BLaER1 treated with 17β-estradiol and CSF1 and Interleukin-3, amounts not matched to agents 10 nM and 100 nM (cell line): ENCODE measurements around the gene NEK1.

Source experiments
- H3K27ac ChIP-seq, 11 experiments: shearing (Covaris generic); formaldehyde crosslinking; 2 replicates each; pipeline ENCODE4 v1.8.1; 2022
- H3K27me3 ChIP-seq, 11 experiments: shearing (Covaris generic); formaldehyde crosslinking; 2 replicates each; pipeline ENCODE4 v1.8.1; 2022
- H3K36me3 ChIP-seq, 11 experiments: shearing (Covaris generic); formaldehyde crosslinking; 2 replicates each; pipeline ENCODE4 v1.8.1; 2022
- H3K4me1 ChIP-seq, 10 experiments: shearing (Covaris generic); formaldehyde crosslinking; 2 replicates each; pipeline ENCODE4 v1.8.1; 2022
- H3K4me2 ChIP-seq, 11 experiments: shearing (Covaris generic); formaldehyde crosslinking; 2 replicates each; pipeline ENCODE4 v1.8.1; 2022
- H3K4me3 ChIP-seq, 10 experiments: shearing (Covaris generic); formaldehyde crosslinking; 2 replicates each; pipeline ENCODE4 v1.8.1; 2022
- H3K9ac ChIP-seq, 11 experiments: shearing (Covaris generic); formaldehyde crosslinking; 2 replicates each; pipeline ENCODE4 v1.8.1; 2022
- H3K9me3 ChIP-seq, 11 experiments: shearing (Covaris generic); formaldehyde crosslinking; replicated peaks in 1 of 11; 2 replicates each; pipeline ENCODE4 v1.8.1; 2022
- H4K20me1 ChIP-seq, 11 experiments: shearing (Covaris generic); formaldehyde crosslinking; 2 replicates each; pipeline ENCODE4 v1.8.1; 2022
- Cebpa-rat ChIP-seq, 11 experiments: shearing (Covaris generic); IDR thresholded peaks; 2 replicates each; pipeline ENCODE4 v1.8.1; 2022

The NEK1 gene

DNA sequence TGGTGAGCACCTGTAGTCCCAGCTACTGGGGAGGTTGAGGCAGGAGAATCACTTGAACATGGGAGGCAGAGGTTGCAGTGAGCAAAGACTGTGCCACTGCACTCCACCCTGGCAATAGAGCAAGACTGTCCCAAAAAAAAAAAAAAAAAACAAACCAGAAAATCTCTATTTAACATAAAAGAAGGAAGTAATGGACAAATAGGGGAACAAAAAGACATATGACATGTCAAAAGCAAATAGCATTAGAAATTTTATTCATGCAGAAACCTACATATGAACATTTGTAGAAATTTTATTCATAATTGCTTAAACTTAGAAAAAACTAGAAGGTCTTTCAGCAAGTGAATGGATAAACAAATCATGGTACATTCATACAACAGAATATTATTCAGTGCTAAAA lies 244.6 kb downstream of the NEK1 start:
- no peak for TF ChIP-seq Cebpa-rat (IDR thresholded peaks at IDR 0.05)
- no peaks in the 10 kb centered on the region for H4K20me1 ChIP-seq
- no peak overlapping the region for H3K4me3 ChIP-seq
- H3K9ac ChIP-seq = no peak overlapping the region
- H3K27me3 ChIP-seq = no peaks in the 10 kb centered on the region
- no peaks in the 10 kb centered on the region for H3K36me3 ChIP-seq
- H3K27ac ChIP-seq = no peak overlapping the region
- peaks cover 0 to 18% (median 2%) of the 10 kb centered on the region in 10 experiments; a peak in 9 of 20 replicates for H3K4me1 ChIP-seq
- H3K9me3 ChIP-seq = peaks cover 0 to 18% (median 11%) of the 10 kb centered on the region in 11 experiments; a peak in 10 of 22 replicates
- H3K4me2 ChIP-seq = peak overlapping the region in 2 of 11 experiments; percentile 34 to 63; a peak in 3 of 22 replicates

DNA sequence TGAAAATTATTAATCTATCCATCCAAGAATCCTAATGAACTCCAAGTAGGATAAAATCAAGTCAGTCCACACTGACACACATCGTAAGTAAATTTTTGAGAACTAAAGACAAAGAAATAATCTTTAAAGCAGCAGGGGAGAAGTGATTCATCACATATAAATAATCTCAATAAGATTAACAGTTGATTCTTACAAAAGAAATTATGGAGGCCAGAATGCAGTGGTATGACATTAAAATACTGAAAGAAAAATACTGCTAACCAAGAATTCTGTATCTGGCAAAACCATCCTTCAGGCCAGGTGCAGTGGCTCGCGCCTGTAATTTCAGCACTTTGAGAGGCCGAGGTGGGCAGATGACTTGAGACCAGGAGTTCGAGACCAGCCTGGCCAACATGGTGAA lies 245.6 kb downstream of the NEK1 start:
- no peak overlapping the region for H3K9ac ChIP-seq
- H3K36me3 ChIP-seq = no peaks in the 10 kb centered on the region
- peaks cover 0 to 23% (median 5%) of the 10 kb centered on the region in 10 experiments; a peak in 9 of 20 replicates for H3K4me1 ChIP-seq
- H3K9me3 ChIP-seq = peaks cover 0 to 18% (median 11%) of the 10 kb centered on the region in 11 experiments; a peak in 10 of 22 replicates
- H3K4me2 ChIP-seq = no peak overlapping the region
- no peak for TF ChIP-seq Cebpa-rat (IDR thresholded peaks at IDR 0.05)
- no peaks in the 10 kb centered on the region for H3K27me3 ChIP-seq
- H4K20me1 ChIP-seq = no peaks in the 10 kb centered on the region
- H3K4me3 ChIP-seq = no peak overlapping the region
- H3K27ac ChIP-seq = no peak overlapping the region

DNA sequence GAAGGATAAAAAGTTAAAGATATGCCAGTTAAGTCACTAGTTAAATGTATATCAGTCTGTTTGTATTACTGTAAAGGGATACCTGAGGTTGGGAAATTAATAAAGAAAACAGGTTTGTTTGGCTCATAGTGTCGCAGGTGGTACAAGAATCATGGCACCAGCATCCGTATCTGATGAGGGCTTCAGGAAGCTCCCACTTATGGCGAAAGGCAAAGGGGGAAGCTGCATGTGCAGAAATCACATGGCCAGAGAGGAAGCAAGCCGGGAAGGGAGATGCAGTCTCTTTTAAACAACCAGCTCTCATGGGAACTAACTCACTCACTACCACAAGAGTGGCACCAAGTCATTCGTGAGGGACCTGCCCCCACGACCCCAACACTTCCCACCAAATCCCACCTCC lies 249.8 kb downstream of the NEK1 start:
- Histone ChIP-seq H3K9ac (no peak overlapping the region), H3K4me2 (peak overlapping the region in 7 of 11 experiments; percentile 2 to 63 (median 10); a peak in 7 of 22 replicates), H3K4me3 (no peak overlapping the region), H3K27me3 (no peaks in the 10 kb centered on the region), H4K20me1 (no peaks in the 10 kb centered on the region), H3K9me3 (peaks cover 0 to 18% (median 11%) of the 10 kb centered on the region in 11 experiments; a peak in 10 of 22 replicates), H3K4me1 (peaks cover 0 to 14% (median 5%) of the 10 kb centered on the region in 10 experiments; a peak in 9 of 20 replicates), H3K27ac (no peak overlapping the region), H3K36me3 (no peaks in the 10 kb centered on the region)
- TF ChIP-seq Cebpa-rat (IDR thresholded peaks at IDR 0.05) = no peak

DNA sequence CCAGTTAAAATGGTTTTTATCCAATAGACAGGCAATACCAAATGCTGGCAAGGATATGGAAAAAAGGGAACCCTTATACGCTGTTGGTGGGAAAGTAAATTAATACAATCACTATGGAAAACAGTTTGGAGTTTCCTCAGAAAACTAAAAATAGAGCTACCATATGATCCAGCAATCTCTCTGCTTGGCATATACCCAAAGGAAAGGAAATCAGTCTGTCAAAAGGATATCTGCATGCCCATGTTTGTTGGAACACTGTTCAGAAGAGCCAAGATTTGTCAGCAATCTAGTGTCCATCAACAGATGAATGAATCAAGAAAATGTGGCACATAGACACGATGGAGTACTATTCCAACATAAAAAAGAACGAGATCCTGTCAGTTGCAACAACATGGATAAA lies 250.6 kb downstream of the NEK1 start:
- H3K9me3 ChIP-seq = peaks cover 0 to 14% (median 8%) of the 10 kb centered on the region in 11 experiments; a peak in 9 of 22 replicates
- H3K27me3 ChIP-seq = no peaks in the 10 kb centered on the region
- H3K27ac ChIP-seq = no peak overlapping the region
- no peak overlapping the region for H3K9ac ChIP-seq
- no peaks in the 10 kb centered on the region for H3K36me3 ChIP-seq
- H4K20me1 ChIP-seq = no peaks in the 10 kb centered on the region
- TF ChIP-seq Cebpa-rat (IDR thresholded peaks at IDR 0.05) = no peak
- peaks cover 0 to 12% (median 5%) of the 10 kb centered on the region in 10 experiments; a peak in 9 of 20 replicates for H3K4me1 ChIP-seq
- no peak overlapping the region for H3K4me2 ChIP-seq
- no peak overlapping the region for H3K4me3 ChIP-seq

DNA sequence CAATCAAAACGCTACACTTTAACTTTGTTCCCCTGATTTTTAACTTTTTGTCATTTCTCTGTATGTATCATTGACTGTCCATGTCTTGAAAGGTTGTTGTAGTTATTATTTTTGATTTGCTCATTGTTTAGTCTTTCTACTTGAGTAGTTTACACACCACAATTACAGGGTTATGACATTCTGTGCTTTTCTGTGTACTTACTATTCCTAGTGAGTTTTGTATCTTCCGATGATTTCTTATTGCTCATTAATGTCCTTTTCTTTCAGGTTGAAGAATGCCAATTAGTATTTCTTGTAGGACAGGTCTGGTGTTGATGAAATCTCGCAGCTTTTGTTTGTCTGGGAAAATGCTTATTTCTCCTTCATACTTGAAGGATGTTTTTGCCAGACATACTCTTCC lies 252.4 kb downstream of the NEK1 start:
- no peak overlapping the region for H3K4me2 ChIP-seq

DNA sequence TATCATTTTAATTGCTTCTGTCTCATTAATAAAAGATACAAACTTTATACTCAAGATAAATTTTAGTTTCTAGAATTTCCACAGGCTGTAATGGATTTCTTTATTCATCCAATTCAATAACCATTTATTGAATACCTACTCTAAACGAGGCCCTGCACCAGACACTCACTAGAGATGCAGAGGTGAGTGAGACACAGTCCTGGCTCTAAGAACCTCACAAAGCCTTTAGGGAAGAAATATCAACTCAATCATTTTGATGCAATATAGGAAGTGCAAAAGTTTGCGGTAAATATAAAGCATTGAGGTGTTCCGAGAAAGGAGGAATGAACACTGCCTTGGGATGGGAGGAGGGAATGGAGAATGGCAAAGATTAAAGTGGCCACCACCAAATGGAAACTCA lies 260.0 kb downstream of the NEK1 start:
- Histone ChIP-seq H3K4me1 (no peaks in the 10 kb centered on the region), H3K27ac (no peak overlapping the region), H3K4me3 (no peak overlapping the region), H3K36me3 (no peaks in the 10 kb centered on the region), H3K9me3 (0 out of 22 replicates have a peak, but pooled peaks cover 0 to 4% (median 0%) of the 10 kb centered on the region in 11 experiments), H3K27me3 (no peaks in the 10 kb centered on the region), H3K4me2 (no peak overlapping the region), H4K20me1 (no peaks in the 10 kb centered on the region), H3K9ac (no peak overlapping the region)
- no peak for TF ChIP-seq Cebpa-rat (IDR thresholded peaks at IDR 0.05)

More for the DNA sequence above, 252.4 kb downstream of the NEK1 start:
- Histone ChIP-seq H3K9ac (no peak overlapping the region), H3K36me3 (no peaks in the 10 kb centered on the region), H3K9me3 (no peaks in the 10 kb centered on the region), H3K27me3 (no peaks in the 10 kb centered on the region), H3K4me1 (peaks cover 0 to 12% (median 5%) of the 10 kb centered on the region in 10 experiments; a peak in 9 of 20 replicates), H4K20me1 (no peaks in the 10 kb centered on the region), H3K27ac (no peak overlapping the region), H3K4me3 (no peak overlapping the region)
- TF ChIP-seq Cebpa-rat (IDR thresholded peaks at IDR 0.05) = no peak

DNA sequence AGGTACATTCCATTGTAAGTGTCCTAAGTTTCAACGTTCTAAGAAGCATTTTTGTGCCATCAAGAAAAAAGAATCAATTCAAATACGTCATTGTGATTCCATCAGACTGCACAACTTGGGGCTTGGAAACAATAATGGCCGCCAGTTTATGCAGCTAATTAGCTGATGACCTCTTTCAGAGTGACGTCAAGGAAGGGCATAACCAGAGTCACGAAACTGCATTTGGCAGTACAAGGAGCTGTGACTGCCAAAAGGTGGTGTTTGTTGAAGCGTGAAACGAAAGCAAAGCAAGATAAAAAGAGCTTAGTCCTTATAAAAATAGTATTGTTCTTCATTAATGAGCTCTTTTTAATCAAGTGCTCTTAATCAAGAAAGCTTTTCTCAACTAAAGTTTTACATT lies 260.5 kb downstream of the NEK1 start:
- H3K9ac ChIP-seq = no peak overlapping the region
- no peak overlapping the region for H3K4me2 ChIP-seq
- H3K9me3 ChIP-seq = 0 out of 22 replicates have a peak, but pooled peaks cover 0 to 4% (median 0%) of the 10 kb centered on the region in 11 experiments
- H3K36me3 ChIP-seq = no peaks in the 10 kb centered on the region
- no peaks in the 10 kb centered on the region for H3K4me1 ChIP-seq
- H3K4me3 ChIP-seq = no peak overlapping the region
- TF ChIP-seq Cebpa-rat (IDR thresholded peaks at IDR 0.05) = no peak
- no peaks in the 10 kb centered on the region for H3K27me3 ChIP-seq
- H4K20me1 ChIP-seq = no peaks in the 10 kb centered on the region
- H3K27ac ChIP-seq = no peak overlapping the region

DNA sequence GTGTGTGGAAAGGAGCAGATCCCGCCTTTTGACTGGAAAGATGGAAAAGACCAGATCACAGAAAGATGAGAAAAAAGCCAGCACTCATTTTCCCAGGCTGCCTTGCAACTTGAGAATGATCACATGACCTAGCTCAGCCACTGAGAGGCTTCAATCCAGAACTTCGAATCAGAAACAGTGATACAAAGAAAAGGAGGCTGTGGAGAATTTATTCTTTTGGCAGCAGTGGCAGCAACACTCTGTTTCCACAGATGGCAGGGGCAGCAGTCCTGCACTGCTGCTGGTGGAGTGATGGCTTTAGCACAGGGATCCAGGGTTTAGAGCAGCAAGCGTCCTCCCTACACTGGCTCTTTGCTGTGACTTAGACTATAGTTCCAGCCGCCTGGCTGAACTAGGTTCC lies 263.8 kb downstream of the NEK1 start:
- Histone ChIP-seq H3K27me3 (no peaks in the 10 kb centered on the region), H3K4me2 (no peak overlapping the region), H3K36me3 (no peaks in the 10 kb centered on the region), H3K4me1 (no peaks in the 10 kb centered on the region), H3K9ac (no peak overlapping the region), H3K9me3 (0 out of 22 replicates have a peak, but pooled peaks cover 0 to 4% (median 0%) of the 10 kb centered on the region in 11 experiments), H4K20me1 (no peaks in the 10 kb centered on the region), H3K4me3 (no peak overlapping the region), H3K27ac (no peak overlapping the region)
- TF ChIP-seq Cebpa-rat (IDR thresholded peaks at IDR 0.05) = no peak

DNA sequence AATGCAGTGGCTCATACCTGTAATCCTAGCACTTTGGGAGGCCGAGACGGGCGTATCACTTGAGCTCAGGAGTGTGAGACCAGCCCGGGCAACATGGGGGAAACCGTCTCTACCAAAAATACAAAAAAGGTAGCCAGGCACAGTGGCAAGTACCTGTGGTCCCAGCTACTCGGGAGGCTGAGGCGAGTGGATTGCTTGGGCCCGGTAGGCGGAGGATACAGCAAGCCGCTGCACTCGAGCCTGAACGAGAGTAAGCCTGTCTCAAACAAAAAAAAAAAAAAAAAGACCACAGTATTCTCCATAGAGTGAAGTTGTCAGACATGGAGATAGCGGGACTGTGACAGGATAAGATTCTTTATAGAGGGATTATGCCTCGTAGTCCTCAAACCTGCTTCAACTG lies 265.5 kb downstream of the NEK1 start:
- Histone ChIP-seq H3K4me3 (no peak overlapping the region), H3K4me1 (no peaks in the 10 kb centered on the region), H4K20me1 (no peaks in the 10 kb centered on the region), H3K9ac (no peak overlapping the region), H3K36me3 (no peaks in the 10 kb centered on the region), H3K4me2 (no peak overlapping the region), H3K27ac (no peak overlapping the region), H3K27me3 (no peaks in the 10 kb centered on the region), H3K9me3 (0 out of 22 replicates have a peak, but pooled peaks cover 0 to 4% (median 0%) of the 10 kb centered on the region in 11 experiments)
- TF ChIP-seq Cebpa-rat (IDR thresholded peaks at IDR 0.05) = no peak

DNA sequence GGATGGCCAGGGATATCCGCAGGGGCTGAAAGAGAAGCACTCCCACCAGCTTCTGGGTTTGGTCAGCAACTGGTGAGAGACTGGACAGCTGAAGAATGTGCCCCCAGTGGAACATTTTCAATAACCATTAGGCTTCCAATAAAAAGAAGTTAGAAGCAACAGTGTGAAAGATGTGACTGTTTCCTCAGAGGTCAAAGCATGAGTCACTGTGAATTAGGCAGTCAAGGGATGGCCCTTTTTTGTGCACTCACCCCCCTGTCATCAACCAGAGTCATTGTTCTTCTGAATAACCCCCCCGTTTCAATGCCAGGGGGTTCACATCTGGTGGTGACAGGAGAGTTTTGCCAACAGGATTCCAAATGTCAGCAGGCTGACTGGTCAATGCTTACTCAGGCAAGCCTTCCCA lies 267.1 kb downstream of the NEK1 start:
- no peaks in the 10 kb centered on the region for H3K27me3 ChIP-seq
- 0 out of 22 replicates have a peak, but pooled peaks cover 0 to 4% (median 0%) of the 10 kb centered on the region in 11 experiments for H3K9me3 ChIP-seq
- no peak overlapping the region for H3K9ac ChIP-seq
- H3K4me2 ChIP-seq = no peak overlapping the region
- TF ChIP-seq Cebpa-rat (IDR thresholded peaks at IDR 0.05) = no peak
- H3K4me3 ChIP-seq = no peak overlapping the region
- H3K4me1 ChIP-seq = peaks cover 0 to 8% (median 0%) of the 10 kb centered on the region in 10 experiments; a peak in 3 of 20 replicates
- no peaks in the 10 kb centered on the region for H4K20me1 ChIP-seq
- H3K36me3 ChIP-seq = no peaks in the 10 kb centered on the region
- no peak overlapping the region for H3K27ac ChIP-seq
